Activated CD8-positive, alpha-beta T cell treated with anti-CD3 and anti-CD28 coated beads for 36 hours (primary cell): ENCODE results near the gene PPARG. TPM values are rescaled to one million over a fixed set of nuclear protein-coding genes. Genes with fewer than 3 reads are reported as not detected.

ENCODE experiments used
- ATAC-seq: fragments of 200-7000 bp; cut with Tn5 transposase; one replicate; pipeline ENCODE4 v1.10.0; 2021; ENCODE audit warnings: mild to moderate bottlenecking, moderate library complexity
- CTCF ChIA-PET: fragments of 350-600 bp; sonication (Branson Sonifier 250); formaldehyde crosslinking; loops from one replicate; lab custom pipeline; 2021; ENCODE audit warnings: antibody characterized with exemption; lab: Charles Lee
- POLR2A ChIA-PET: fragments of 350-600 bp; sonication (Branson Sonifier 250); formaldehyde crosslinking; loops from one replicate; lab custom pipeline; 2021; ENCODE audit warnings: antibody characterized with exemption; lab: Charles Lee
- DNase-seq: peaks from one replicate; pipeline ENCODE4 v3.0.0-alpha.2; 2020
- H3K27ac Mint-ChIP-seq: one replicate; pipeline ENCODE4 v1.8.0; 2021; ENCODE audit warnings: mild to moderate bottlenecking, mixed read lengths
- H3K27me3 Mint-ChIP-seq: one replicate; pipeline ENCODE4 v1.8.0; 2021; ENCODE audit warnings: mixed read lengths
- H3K36me3 Mint-ChIP-seq: one replicate; pipeline ENCODE4 v1.8.0; 2021; ENCODE audit warnings: low read depth, mixed read lengths
- H3K4me1 Mint-ChIP-seq: one replicate; pipeline ENCODE4 v1.8.0; 2021; ENCODE audit warnings: low read depth, mixed read lengths
- H3K4me3 Mint-ChIP-seq: one replicate; pipeline ENCODE4 v1.8.0; 2021; ENCODE audit warnings: mild to moderate bottlenecking, moderate library complexity, mixed read lengths
- H3K9me3 Mint-ChIP-seq: one replicate; pipeline ENCODE4 v1.8.0; 2021; ENCODE audit warnings: mixed read lengths
- intact Hi-C: fragments of 100-400 bp; cut with micrococcal nuclease; formaldehyde crosslinking; loops from one replicate; pipeline ENCODE4 v1.10.0; 2022
- total RNA-seq, 2 experiments: library from RNA; stranded (reverse); gene quantifications; one replicate each; pipeline ENCODE4 v1.2.3, GENCODE V29; 2021
- TF ChIP-seq, protein P1 (sequence below): fragments of 200-600 bp; IDR thresholded peaks from one replicate; pipeline ENCODE4 v1.8.0; 2022; ENCODE audit warnings: antibody characterized with exemption, mild to moderate bottlenecking

PPARG gene
- total RNA-seq, 2 experiments from 2014 or later = 0.41 to 0.63 TPM

DNA sequence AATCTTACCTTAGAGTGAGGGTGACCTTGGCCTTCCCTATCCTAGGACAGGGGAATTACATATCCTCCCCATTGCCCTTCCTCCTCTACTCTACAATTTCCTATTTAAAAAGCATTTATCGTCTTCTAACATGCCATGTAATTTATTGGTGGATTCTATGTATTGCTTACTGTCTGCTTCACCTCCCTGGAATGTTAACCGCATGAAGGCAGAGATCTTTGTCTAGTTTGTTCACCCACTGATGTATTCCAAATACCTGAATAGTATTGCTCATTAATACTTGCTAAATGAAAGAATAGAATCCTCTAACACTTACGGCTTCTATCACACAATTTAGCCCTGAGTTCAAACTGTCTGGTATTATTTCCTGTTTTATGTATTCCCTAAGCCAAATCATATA lies 68.6 kb downstream of the PPARG start:
- Mint-ChIP-seq H3K27me3 (no peaks in the 10 kb centered on the region), H3K9me3 (no peaks in the 10 kb centered on the region), H3K4me1 (no peaks in the 10 kb centered on the region), H3K27ac (no peak overlapping the region), H3K4me3 (no peak overlapping the region), H3K36me3 (no peaks in the 10 kb centered on the region)
- TF ChIP-seq, protein P1, sequence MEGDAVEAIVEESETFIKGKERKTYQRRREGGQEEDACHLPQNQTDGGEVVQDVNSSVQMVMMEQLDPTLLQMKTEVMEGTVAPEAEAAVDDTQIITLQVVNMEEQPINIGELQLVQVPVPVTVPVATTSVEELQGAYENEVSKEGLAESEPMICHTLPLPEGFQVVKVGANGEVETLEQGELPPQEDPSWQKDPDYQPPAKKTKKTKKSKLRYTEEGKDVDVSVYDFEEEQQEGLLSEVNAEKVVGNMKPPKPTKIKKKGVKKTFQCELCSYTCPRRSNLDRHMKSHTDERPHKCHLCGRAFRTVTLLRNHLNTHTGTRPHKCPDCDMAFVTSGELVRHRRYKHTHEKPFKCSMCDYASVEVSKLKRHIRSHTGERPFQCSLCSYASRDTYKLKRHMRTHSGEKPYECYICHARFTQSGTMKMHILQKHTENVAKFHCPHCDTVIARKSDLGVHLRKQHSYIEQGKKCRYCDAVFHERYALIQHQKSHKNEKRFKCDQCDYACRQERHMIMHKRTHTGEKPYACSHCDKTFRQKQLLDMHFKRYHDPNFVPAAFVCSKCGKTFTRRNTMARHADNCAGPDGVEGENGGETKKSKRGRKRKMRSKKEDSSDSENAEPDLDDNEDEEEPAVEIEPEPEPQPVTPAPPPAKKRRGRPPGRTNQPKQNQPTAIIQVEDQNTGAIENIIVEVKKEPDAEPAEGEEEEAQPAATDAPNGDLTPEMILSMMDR = no peak
- ATAC-seq (no peak), DNase-seq (no peak)
- CTCF ChIA-PET = no interaction called here
- POLR2A ChIA-PET = no interaction called here
- intact Hi-C loops = no loop called here

DNA sequence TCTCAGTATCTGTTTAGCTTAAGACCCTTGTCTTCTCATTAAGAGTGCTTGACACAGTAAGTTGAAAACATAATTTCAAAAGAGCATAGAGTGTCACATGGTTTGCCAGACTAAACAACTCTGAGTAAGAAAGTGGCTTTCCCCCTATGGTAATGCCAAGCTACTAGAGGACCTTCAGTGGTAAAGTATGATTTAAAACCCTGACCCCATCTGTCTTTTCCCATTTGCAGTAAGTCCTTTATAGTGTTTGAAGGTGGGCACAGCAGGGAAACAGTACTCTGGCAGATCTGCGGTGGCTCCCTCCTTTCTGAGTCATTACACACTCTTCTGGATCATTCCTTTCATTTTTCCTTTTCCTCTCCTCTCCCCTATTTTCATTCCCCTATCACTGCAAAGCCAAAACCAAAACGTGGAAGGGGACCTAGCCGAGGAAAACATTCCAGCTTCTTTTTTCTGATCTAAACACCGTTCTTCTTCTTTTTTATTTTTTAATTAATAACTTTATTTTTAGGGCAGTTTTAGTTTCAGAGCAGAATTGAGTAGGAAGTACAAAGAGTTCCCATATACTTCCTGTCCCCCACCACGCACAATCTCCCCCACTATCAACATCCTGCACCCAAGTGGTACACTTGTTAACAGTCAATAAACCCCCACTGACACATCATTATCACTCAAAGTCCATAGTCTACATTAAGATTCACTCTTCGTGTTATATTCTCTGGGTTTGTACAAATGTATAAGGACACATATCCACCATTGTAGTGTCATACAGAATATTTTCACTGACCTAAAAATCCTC lies 74.7 kb downstream of the PPARG start:
- ChIA-PET CTCF (no interaction called here), POLR2A (no interaction called here)
- H3K9me3 Mint-ChIP-seq = peaks cover 4% of the 10 kb centered on the region
- no peak for DNase-seq
- ATAC-seq = peak; percentile 42
- H3K4me3 Mint-ChIP-seq = no peak overlapping the region
- H3K27ac Mint-ChIP-seq = no peak overlapping the region
- intact Hi-C loops = no loop called here
- no peaks in the 10 kb centered on the region for H3K36me3 Mint-ChIP-seq
- TF ChIP-seq, protein P1 = no peak
- peaks cover 12% of the 10 kb centered on the region for H3K4me1 Mint-ChIP-seq
- H3K27me3 Mint-ChIP-seq = no peaks in the 10 kb centered on the region

DNA sequence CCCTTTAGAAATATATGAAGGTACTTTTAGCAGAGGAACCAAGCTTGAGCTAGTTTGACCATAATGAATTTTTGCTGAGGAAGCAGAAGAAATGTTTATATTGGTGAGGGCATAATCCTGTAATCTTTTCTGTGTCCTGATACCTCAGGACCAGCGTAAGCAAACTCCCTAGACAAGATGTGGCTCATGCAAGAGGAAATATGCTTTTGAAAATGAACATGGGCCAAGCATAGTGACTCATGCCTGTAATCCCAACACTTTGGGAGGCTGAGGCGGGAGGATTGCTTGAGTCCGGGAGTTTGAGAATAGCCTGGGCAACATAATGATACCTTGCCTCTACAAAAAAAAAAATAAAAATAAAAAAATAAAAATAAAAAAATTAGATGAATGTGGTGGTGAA lies 78.5 kb downstream of the PPARG start:
- no peak for ATAC-seq
- H3K4me3 Mint-ChIP-seq = no peak overlapping the region
- intact Hi-C loops = no loop called here

DNA sequence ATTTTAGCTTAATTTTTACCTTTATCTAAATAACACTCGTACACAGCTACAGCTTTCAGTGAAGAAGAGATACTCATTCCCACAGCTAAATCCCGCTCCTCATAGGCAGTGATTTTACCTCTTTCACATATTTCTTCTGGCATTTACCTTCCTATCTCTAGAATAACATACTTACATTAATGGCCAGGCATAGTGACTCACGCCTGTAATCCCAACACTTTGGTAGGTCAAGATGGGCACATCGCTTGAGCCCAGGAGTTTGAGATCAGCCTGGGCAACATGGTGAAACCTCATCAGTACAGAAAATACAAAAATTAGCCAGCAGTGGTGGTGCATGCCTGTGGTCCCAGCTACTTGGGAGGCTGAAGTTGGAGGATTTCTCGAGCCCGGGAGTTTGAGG lies 80.2 kb downstream of the PPARG start:
- H3K4me3 Mint-ChIP-seq = no peak overlapping the region
- CTCF ChIA-PET = no interaction called here
- H3K4me1 Mint-ChIP-seq = peaks cover 2% of the 10 kb centered on the region
- POLR2A ChIA-PET = no interaction called here
- ATAC-seq (no peak), DNase-seq (no peak)
- peaks cover 4% of the 10 kb centered on the region for H3K9me3 Mint-ChIP-seq
- intact Hi-C loops = no loop called here
- H3K27me3 Mint-ChIP-seq = peaks cover 9% of the 10 kb centered on the region
- no peak overlapping the region for H3K27ac Mint-ChIP-seq
- TF ChIP-seq, protein P1 = no peak
- H3K36me3 Mint-ChIP-seq = no peaks in the 10 kb centered on the region

More for the DNA sequence above, 78.5 kb downstream of the PPARG start:
- POLR2A ChIA-PET = no interaction called here
- no peak overlapping the region for H3K27ac Mint-ChIP-seq
- H3K27me3 Mint-ChIP-seq = peaks cover 2% of the 10 kb centered on the region
- no peak for DNase-seq
- H3K9me3 Mint-ChIP-seq = peaks cover 4% of the 10 kb centered on the region
- H3K4me1 Mint-ChIP-seq = peaks cover 12% of the 10 kb centered on the region
- CTCF ChIA-PET = no interaction called here
- no peaks in the 10 kb centered on the region for H3K36me3 Mint-ChIP-seq
- TF ChIP-seq, protein P1 = no peak

DNA sequence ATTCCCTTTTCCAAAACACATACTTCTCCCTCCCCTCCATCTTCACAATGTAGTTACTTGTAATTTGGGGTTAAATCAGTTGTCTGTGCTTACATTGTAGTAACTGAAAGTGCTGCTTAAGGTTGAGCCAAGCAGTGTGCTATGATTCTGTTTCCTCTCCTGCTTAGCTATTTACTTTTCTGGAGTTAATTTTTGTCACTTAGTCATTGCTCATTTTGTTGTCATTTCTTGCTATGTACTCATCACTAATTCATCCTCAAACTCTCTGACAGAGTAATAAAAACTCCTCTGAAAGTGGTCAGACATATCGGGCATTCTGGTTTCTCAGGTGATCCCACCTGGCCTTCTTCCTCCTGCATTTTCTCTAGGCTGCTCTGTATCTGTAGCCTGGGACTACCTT lies 80.7 kb downstream of the PPARG start:
- Mint-ChIP-seq H3K36me3 (no peaks in the 10 kb centered on the region), H3K4me3 (no peak overlapping the region), H3K27me3 (peaks cover 11% of the 10 kb centered on the region), H3K27ac (no peak overlapping the region), H3K9me3 (peaks cover 4% of the 10 kb centered on the region), H3K4me1 (no peaks in the 10 kb centered on the region)
- DNase-seq = no peak
- POLR2A ChIA-PET = no interaction called here
- intact Hi-C loops = no loop called here
- no peak for ATAC-seq
- CTCF ChIA-PET = no interaction called here
- TF ChIP-seq, protein P1 = no peak
